HL-60/S4 treated with retinoic acid at 250 ng/mL for 4 days and 3 days (cell line): ENCODE data around the gene OSGEP.

Experiments
- in situ Hi-C: fragments of 300-500 bp; cut with MboI; formaldehyde crosslinking; loops from 2 replicates; pipeline ENCODE4 v1.7.0; 2022; ENCODE audit warnings: low sequenced_read_pairs

Gene OSGEP

DNA sequence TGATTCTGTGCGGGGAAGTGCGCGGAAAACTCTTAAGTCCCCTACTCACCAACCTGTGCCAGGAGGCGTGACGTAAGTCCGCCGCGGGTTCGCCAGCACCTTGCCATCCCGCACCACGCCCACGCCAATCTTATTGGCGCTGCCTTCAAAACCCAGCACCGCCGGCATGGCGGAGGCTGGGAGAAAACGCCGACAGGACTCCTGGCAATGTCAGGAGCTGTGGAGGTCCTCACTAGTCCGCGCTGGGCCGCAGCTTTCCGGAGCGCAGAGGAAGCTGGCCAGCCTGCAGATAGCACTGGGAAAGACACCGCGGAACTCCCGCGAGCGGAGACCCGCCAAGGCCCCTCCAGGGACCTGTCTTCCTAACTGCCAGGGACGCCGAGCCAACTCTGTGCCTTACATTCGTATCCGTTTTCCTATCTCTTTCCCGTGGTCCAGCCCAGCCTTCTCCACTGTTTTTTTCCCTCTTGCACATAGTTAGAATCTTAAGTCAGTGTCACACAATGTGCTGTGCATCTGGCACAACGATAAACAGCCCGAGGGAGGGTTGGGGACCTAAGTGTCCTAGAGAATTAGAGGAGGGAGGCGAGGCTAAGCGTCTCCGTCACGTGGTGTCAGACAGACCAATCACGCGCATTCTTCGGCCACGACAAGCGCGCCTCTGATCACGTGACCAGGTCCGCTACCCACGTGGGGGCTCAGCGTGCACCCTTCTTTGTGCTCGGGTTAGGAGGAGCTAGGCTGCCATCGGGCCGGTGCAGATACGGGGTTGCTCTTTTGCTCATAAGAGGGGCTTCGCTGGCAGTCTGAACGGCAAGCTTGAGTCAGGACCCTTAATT is at the start of gene OSGEP, which contains the start of gene APEX1:
Gene OSGEP, minus strand, starts transcription at position 297 of the 839 bp plus-strand sequence. Its CDS starts 129 bp downstream, at position 168.
Gene APEX1, plus strand, starts transcription at position 711 of the 839 bp plus-strand sequence. CDS start 420 bp downstream, outside the sequence.
- in situ Hi-C loops: no loop called here

DNA sequence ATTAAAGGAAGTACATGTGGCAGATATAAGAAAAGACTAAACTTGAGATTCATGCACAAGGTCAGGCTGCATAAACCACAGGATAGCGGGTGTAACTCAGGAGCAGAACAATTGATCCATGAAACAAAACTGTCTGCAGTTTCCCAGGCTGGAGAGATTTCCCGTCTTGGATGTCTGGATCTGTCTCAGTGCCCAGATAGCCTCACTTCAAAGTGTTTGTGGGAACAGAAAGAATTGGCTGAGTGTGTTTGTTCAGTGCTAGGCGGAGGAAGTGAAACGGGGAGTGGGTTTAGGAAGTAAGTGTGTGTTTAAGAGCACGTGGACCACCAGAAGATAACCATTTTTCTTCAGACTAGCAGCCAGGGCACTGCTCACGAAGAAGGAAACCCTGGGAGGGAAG is 49.3 kb upstream of the OSGEP start:
- in situ Hi-C loops: no loop called here

DNA sequence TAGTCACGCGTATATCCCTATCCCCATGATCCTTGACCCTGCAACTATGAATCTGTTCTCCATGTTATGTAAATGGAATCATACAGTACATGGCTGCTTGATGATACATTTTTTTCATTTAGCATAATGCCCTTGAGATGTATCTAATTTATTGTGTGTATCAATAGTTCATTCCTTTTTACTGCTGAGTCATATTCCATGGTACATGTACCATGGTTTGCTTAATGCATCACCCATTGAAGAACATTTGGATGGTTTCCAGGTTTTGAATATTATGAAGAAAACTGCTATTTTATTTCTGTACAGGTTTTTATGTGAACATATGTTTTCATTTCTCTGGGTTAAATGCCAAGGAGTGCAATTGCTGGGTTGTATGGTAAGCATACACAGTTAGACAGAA is 46.7 kb upstream of the OSGEP start:
- in situ Hi-C loops: no loop called here

DNA sequence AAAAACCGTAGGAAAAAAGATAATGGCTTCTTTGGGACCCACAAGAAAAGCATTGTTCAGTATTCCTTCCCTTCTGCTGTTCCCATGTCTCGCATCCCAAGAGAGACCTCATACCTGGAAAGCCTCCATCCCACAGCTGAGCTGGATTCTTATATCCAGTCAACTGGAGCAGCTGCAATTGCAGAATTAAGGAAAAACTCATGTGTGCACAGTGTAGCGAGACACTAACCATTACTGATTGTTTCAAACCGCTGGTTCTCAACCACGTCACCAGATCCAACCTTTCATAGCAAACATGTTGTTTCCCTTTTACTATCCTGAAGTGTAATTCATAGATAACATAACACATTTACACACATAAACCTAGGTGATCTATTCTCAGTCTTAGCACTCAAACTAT is 45.3 kb upstream of the OSGEP start:
- in situ Hi-C loops: no loop called here

DNA sequence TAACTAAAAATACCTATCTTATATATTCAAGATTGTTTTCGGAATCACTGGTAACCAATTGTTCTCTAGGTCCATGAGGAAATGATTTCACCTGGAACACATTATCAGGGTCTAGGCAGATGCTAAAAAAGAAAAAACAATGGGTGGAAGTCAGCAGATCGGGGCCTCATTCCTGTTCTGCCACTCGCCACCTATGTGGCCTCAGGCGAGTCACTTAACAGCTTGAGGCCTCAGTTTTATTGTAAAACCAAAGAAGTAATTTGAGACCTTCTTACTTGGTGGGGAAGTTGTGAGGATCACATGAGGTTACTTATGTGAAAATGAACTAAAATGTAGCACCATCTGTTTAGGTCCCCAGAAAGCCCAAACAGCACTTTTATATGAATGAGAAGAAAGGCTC is 44.5 kb upstream of the OSGEP start:
- in situ Hi-C loops: no loop called here

DNA sequence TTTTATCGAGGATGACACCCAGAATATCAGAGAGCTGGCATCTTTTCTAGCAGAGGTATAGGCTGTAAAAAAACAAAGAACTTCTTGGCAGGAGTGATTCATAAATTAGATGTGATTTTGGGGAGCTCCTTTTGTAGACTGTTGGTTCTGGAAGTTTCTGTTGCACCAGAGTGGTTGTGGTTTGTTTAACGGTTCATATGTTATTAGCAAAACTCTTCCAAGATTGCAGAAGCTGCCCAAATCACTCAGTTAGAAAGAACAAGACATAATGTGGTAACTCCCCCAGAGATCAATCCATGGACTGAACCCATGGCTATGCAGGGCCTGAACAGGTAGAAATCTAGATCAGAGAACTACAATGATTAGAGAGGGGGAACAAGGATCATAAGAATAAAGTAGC is 44.0 kb upstream of the OSGEP start:
- in situ Hi-C loops: no loop called here

DNA sequence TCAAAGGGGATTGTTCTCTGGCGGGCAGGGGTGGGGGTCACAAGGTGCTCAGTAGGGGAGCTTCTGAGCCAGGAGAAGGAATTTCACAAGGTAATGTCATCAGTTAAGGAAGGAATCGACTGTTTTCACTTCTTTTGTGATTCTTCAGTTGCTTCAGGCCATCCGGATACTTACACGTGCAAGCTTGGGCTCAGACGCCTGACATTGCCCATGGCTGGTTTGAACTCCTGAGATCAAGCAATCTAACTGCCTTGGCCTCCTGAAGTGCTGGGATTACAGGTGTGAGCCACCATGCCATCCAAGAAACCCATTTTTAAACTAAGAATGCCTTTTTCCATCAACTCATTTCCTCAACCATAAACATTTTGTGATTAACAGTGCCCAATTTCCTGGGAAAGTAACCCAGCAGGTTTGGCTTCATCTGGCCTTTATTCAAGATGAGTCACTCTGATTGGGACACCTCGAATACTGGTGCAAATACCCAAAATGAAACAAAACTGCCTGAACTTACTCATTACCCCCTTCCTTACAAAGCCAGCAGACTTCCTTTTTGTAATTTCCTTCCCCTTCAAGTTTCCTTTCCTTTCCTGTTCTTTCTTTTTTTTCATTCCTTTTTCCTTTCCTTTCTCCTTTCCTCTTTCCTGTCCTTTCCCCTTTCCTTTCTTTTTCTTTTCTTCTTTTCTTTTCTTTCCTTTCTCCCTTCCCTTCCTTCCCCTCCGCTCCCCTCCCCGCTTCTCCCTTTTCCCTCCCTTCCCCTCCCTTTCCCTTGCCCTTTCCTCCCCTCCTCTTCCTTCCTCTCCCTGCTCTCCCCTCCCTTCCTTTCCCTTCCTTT is 40.5 kb upstream of the OSGEP start:
- in situ Hi-C loops: no loop called here

DNA sequence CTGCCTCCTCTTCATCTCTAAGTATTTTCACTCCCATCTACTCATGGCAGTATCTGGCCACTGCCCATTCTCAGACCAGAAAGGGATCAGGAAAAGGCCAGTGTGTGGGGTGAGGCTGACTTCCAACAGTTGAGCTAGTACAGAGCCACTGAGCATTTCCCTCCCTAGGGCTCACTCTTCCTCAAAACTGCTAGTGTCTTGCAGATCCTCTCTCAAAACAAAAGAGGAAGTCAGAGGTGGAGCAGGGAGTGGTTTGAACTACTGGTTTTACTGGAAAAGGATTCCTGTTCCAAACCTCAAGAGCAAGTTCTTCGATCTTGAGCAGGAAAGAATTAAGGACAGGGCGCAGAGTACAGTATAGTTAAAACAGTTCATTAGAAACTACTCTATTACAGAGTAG is 39.0 kb upstream of the OSGEP start:
- in situ Hi-C loops: no loop called here

DNA sequence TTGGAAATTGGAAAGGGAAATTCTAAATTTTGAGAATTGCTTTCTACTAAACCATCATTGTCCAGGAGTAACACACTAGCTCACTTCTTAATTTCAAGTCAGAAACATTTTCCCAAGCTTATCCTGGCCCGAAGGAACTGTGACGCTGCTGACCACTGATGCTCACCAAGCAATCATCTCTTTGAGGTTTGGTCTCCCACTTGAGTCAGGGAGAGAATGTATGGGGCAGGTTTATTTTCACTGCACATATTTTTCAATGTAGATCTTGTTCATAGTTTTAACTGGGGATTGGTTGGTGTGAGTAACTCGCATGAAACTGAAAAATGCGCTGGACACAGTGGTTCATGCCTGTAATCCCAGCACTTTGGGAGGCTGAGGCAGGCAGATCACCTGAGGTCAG is 37.9 kb upstream of the OSGEP start:
- in situ Hi-C loops: no loop called here

DNA sequence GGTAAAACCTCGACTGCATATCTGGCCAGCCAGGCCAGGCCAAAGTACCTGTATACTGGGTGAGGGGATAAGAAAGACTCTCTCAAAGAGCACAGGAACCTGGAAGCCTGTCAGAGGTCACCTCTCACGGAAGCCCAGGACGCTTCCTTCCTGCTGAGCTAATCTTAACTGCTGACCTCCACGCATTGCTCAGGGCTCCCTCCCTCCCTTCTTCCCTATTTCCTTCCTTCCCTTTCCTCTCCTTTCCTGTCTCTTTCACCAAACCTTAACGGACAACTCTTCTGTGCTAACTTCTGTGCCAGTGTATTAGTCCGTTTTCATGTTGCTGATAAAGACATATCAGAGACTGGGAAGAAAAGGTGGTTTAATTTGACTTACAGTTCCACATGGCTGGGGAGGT is 36.0 kb upstream of the OSGEP start:
- in situ Hi-C loops: no loop called here

DNA sequence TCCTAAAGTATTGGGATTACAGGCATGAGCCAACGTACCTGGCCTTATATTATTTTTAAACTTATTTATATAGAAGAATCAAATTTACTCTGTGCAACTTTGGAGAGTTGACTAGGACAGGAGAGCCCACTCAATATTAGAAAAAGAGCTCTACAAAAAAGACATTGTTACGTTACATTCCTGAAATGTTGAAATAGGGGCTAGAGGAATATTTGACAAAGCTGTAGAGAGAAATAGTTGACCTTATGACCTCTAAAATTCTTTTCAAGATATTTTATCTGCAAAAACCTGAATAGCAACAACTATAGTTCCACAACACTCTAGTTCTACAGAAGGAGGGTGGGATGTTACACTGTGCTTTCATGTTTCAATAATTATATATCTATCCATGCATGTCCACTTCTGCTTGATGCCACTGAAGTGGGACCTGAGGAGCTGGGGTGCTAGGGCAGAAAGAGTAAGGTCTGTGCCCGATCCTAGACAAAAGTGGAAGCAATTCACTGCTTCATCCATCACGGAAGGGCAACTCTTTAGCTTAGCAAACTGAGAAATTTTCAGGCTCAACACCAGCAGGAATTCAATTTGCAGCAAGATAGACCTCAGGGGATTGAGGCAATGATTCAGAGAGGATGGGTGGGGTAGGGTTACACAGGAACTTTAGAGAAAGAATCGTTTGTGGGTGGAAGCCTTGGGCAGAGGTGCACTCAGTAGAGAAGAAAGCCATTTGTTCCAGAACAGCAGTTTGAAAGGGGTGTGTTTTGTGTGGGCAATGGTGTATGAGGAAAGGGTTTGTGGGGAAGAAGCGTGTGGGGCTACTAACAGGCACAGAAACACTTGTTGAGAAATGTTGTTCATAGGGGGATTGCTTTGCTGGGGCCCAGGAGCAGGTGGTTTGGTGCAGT is 34.7 kb upstream of the OSGEP start:
- in situ Hi-C loops: no loop called here

DNA sequence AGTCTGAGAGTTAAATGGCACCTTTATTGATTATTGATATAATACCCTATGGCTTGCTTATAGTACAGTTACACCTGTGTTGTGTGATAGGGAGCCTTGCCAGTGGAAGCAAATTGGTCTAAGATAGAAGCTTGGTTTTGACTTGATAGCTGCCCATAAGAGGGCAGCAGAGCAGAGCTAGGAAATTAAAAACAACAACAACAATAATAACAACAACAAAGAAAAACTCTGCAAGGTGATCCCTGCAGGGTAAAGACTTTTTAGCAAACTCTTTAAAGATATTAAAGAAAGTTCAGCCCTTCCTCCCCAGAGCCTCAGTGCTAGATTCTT is 32.7 kb upstream of the OSGEP start:
- in situ Hi-C loops: no loop called here

DNA sequence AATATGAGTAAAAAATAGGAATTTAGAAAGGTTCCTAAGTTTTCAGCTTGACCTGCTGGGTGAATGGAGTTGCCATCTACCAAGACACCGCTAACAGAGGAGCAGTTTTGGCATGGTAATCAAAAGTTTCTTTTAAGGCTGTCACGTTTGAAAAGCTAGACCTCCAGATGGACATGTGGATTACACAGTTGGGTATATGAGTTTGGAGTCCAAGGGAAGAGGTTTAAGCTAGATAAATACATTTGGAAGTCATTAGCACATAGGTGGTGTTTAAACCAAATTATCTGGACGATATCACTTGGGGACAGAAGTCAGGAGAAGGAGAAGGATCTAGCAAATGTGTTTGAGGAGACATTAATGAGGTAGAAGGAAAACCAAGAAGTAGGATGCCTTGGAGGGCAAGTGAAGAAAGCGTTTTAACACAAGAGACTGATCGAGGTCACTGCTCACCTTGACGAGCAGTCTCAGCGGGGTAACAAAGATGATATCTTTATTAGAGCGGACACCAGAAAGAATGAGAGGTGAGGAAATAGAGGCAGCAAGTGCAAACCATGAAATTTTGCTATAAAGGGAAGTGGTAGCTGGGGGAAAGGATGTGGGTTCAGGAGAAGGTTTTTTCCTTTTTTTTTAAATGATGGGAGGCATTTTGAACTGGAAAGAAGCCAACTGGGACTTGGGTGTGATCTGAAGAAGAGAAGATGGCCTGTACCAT is 32.2 kb upstream of the OSGEP start:
- in situ Hi-C loops: no loop called here

DNA sequence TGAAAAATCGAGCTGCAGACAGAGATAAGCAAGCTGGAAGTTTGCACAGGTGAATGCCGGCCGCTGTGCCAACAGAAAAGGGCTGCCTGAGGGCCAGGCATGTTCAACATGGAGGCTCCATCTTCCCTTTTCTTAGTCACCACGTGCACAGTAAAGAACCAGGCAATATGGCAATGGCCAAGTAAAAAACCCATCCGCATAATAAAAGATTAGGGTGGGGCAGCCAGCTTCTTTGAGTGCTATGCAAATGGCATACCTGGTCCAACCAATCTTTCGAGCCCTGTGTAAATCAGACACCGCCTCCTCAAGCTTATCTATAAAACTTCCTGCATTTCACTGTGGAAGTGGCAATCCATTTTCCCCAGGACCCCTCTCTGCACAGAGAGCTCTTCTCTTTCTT is 31.3 kb upstream of the OSGEP start:
- in situ Hi-C loops: no loop called here

DNA sequence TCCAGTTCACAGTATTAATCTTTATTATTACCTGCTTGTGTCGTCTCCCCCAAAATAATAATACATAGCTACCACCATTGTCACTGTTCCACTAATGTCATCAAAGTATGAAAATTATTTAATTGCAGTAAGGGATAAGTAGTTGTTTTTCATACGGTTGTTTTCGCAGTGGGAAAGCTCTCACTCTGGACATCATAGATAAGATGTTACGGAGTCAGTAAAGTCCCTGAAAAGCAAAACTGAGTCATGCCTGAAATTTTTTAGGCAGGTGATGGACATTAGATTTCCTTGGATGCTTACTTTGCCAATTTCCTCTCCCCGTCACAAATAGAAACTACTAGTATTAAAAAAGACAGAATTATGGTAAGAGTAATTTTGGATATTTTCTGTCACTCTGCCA is 27.8 kb upstream of the OSGEP start:
- in situ Hi-C loops: no loop called here

DNA sequence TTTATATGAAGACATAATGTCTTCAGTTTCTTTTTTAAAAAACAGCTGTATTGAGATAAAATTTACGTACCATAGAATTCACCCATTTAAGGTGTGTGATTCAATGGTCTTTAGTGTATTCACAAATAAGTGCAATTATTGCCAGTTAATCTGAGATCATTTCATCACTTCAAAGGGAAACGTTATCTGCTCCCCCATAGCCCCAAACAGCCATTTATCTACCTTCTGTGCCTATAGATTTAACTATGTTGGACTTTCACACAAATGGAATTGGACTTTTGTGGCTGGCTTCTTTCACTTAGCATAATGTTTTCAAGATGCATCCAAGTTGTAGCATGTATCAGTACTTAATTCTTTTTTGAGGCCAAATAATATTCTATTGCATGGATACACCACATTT is 24.3 kb upstream of the OSGEP start:
- in situ Hi-C loops: no loop called here

DNA sequence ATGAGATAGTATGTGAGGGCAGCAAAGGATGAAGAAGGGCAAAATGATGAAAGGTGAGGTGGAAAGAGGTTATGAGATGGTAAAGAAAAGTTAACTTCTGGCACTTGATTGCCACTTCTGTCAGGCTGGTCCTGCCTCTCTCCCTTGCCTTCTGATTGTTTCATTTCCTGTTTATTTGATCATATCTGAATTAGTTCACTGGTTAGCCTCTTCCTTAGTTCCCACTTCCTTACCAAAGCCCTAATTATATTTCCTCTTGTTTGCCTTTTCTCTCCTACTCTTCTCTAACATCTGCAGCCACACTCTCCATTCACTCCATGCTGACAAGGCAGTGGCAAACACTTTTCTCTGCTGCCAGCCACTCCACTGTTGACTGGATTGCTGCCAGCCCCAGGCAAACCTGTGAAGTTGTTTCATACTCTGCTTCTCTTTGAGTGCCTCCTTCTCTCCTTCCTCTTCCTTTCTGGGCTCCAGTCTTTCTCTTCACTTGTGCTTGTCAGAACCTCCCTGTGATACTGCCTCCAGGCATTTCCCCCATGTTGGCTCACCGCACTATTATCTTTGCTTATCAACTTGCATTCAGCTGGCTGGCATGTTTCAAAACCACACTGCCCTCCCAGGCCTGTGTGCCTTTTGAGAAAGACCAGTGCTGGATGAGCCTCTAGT is 22.7 kb upstream of the OSGEP start:
- in situ Hi-C loops: no loop called here

DNA sequence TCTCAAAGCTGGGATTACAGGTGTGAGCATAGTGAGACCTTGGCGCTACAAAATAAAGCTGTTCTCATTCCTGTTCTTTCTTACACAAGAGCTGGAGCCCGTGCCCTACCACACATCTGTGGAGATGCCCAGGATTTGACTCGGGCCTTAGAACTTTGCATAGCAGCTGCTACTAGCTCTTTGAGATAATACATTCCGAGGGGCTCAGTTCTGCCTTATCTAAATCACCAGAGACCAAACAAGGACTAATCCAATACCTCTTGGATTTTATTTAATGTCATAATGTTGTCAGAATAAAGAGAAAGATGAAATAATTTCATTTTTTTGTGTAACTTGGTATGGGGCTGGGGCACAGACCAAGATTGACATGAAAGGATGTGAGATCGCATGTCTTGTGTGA is 22.2 kb upstream of the OSGEP start:
- in situ Hi-C loops: no loop called here

DNA sequence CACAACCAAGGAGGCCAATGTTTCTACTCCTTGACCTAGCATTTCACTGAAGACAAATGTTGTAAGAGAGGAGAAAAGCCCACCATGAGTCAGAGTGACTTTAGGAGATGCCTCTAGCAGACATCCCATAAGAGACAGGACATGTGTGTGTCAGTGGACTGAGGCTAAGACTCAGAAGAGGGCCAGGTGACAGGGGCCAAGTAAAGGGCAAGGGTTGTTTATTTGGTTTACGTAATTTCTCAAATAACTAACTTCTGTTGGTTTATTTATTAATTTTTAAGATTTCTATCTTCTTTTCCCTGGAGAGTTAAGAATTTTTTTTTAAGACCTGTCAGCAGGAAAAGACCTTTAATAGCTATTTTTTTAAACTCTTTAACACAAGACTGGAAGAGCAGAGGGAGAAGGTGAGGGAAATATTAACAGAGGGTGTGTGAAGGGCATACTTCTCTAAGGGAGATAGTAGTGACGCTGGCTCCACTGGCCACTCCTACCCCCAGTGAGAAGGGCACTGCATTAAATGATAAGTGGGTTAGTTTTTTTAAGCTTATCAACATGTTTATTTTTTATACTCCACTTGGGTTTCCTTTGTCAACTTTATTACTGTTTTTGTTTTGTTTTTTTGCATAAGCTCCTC is 18.0 kb upstream of the OSGEP start:
- in situ Hi-C loops: no loop called here

DNA sequence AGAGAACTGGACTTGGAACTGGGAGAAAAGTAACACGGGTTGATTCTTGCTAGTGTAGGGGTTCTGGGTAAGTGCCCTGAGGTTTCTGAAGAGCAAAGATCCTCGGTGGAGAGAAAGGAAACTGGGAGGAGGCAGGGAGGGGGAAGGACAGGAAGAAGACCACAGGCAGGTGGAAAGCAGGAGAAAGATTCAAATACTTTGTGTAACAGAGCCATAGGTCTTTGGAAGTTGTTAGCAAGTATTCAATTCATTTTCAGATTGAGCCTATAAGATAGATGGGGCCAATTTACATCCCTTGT is 15.9 kb upstream of the OSGEP start:
- in situ Hi-C loops: no loop called here
